ENCODE results near the gene ADGRD1.

ADGRD1 gene

DNA sequence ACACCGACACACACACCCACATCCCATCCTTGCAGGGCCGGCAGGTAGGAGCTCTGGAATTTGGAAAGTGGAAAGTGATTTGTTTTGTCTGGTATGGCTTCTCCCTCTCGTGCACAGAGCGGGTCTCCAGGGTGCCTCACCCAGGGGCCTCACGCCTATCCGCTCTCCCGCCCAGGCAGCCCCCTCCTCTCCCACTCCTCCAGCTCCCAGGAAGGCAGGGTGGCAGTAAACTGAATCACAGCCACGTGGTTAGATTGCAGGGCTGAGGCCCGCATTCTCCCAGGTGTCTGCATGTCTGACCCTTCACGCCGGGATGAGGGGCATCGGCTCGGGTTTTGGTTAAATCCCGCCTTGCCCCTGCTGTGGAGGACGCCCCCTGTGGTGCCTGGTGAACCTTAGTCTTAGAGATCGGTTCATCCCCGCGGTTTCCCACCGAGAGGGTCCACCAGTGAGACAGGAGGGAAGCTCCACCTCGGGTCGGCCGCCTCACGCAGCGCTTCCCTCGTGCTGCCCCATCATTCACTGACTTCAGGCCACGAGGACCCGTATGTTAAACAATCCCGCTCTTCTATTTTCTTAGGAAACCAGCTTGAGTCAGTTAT lies 64.4 kb downstream of the ADGRD1 start:
- Histone ChIP-seq H3K27ac (ENCODE audit: low read depth, low read length) (no peak overlapping the region), H3K9me3 (ENCODE audit: insufficient read depth, low read depth, low read length) (no peaks in the 10 kb centered on the region), H3K4me3 (ENCODE audit: low read length) (no peak overlapping the region), H3K9ac (ENCODE audit: low read depth, low read length) (no peak overlapping the region), H3K4me1 (ENCODE audit: insufficient read depth, low read length) (no peaks in the 10 kb centered on the region), H3K36me3 (ENCODE audit: insufficient read depth, low read length) (no peaks in the 10 kb centered on the region), H3K27me3 (ENCODE audit: insufficient read depth, low read length) (no peaks in the 10 kb centered on the region; the same call in 1 of the 2 replicates)
- 77% methylated on average over 26 of the region's 28 CpGs for WGBS

DNA sequence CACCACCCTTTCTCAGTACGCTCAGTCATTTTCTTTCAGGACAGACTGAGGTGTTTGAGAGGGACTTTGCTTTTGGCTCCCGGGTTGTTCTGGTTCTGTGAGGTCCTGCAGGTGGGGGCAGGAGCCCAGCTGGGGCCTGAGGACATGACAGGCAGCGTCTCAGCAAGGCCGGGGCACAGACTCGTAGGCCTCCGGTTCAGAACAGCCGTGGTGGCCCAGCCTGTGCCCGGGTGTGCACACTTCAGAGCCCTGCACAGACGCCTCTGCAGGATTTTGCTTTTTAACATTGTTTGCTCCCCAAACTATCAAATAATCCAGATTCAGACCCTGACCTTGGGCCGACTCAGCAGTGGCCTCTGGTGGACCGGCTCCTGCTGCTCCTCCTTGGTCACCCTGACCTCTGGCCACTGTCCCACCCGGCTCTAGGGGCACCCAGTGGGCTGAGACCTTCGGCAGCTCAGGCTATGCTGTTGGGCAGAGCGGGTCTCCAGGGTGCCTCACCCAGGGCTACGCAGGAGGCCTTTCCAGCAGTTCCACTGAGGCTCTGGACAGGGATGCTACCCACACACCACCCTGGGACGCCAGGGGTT lies 65.2 kb downstream of the ADGRD1 start:
- WGBS = 91% methylated on average over 16 of the region's 16 CpGs
- H3K27me3 ChIP-seq (ENCODE audit: insufficient read depth, low read length) = no peaks in the 10 kb centered on the region; the same call in 1 of the 2 replicates

DNA sequence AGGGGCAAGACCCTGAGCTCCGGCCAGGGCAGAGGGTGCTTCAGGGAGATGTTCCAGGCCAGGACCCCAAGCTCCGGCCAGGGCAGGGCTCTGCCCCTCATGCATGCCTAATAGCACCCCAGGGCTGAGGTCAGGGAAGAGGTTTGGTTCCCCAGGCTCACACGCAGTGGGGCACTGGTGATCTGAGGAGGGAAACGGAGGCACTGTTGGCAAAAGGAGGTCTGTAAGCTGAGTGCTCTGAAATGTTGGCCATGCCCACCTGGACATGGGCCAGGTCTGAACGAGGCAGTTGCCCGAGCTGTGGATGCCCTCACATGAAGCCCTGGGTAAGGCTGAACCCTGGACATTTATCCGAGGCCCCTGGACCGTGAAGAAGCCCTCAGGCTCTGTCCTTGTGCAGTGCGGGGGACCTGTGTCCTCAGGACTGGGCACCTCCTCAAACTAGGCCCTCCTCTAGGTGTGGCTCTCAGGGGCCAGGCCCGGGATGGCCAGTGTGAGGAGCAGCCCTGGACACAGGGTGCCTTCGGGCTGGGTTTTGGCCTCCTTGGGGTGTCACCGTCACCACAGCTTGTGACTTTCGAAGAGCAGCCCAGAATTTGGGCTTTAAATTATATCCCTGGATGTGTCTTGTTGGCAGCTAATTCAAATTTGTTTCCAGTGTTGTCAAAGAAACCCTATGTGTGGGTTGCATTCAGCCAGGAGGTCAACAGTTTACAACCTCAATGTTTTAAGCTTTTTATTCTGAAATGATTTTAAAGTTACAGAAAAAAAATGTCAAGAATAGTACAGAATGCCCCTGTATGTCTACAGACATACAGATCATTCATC lies 66.8 kb downstream of the ADGRD1 start:
- Histone ChIP-seq H3K4me1 (ENCODE audit: insufficient read depth, low read length) (no peaks in the 10 kb centered on the region), H3K9me3 (ENCODE audit: insufficient read depth, low read depth, low read length) (no peaks in the 10 kb centered on the region), H3K27ac (ENCODE audit: low read depth, low read length) (no peak overlapping the region), H3K36me3 (ENCODE audit: insufficient read depth, low read length) (no peaks in the 10 kb centered on the region), H3K4me3 (ENCODE audit: low read length) (no peak overlapping the region), H3K9ac (ENCODE audit: low read depth, low read length) (no peak overlapping the region), H3K27me3 (ENCODE audit: insufficient read depth, low read length) (no peaks in the 10 kb centered on the region; the same call in 1 of the 2 replicates)
- WGBS = 90% methylated on average over 13 of the region's 13 CpGs

More for the DNA sequence above, 65.2 kb downstream of the ADGRD1 start:
- H3K9ac ChIP-seq (ENCODE audit: low read depth, low read length) = no peak overlapping the region
- H3K27ac ChIP-seq (ENCODE audit: low read depth, low read length) = no peak overlapping the region
- no peaks in the 10 kb centered on the region for H3K36me3 ChIP-seq (ENCODE audit: insufficient read depth, low read length)
- H3K4me3 ChIP-seq (ENCODE audit: low read length) = no peak overlapping the region
- H3K9me3 ChIP-seq (ENCODE audit: insufficient read depth, low read depth, low read length) = no peaks in the 10 kb centered on the region
- no peaks in the 10 kb centered on the region for H3K4me1 ChIP-seq (ENCODE audit: insufficient read depth, low read length)

DNA sequence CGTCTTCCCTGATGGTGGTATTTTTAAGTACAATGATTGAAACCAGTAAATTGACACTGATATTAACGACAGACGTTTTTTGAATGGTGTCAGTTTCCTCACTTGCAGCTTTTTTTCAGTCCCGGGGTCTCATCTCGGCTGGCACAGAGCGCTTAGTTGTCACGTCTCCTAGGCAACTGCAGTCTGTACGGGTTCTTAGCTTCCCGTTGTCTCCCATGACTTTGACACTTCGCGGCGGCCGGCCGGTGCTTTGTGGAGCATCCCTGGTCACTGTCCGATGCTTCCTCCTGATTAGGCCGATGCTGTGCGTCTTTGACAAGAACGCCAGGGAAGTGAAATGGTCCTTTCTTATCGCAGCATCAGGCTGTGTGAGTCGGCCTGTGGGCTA lies 67.4 kb downstream of the ADGRD1 start:
- Histone ChIP-seq H3K4me3 (ENCODE audit: low read length) (no peak overlapping the region), H3K9ac (ENCODE audit: low read depth, low read length) (no peak overlapping the region), H3K4me1 (ENCODE audit: insufficient read depth, low read length) (no peaks in the 10 kb centered on the region), H3K36me3 (ENCODE audit: insufficient read depth, low read length) (no peaks in the 10 kb centered on the region), H3K9me3 (ENCODE audit: insufficient read depth, low read depth, low read length) (no peaks in the 10 kb centered on the region), H3K27ac (ENCODE audit: low read depth, low read length) (no peak overlapping the region), H3K27me3 (ENCODE audit: insufficient read depth, low read length) (no peaks in the 10 kb centered on the region; the same call in 1 of the 2 replicates)
- WGBS = 92% methylated on average over 20 of the region's 20 CpGs

DNA sequence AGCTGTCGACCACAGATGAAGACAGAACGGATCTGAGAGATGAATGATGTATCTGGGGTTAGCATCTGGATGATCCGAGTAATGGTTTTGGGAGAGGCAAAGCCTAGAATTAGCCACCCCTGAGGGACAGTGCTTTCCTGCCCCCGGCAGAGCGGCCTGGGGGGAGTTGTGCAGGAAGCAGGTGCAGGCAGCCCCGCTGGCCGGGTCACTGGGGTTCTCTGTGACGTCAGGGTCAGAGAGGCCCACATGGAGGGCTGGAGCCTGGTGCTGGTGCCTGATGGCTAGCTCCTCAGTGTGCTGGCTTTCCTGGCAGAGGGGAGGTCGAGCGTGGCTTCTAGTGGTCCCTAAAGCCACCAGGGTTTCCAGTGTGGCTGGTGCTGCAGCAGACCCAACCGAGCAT lies 70.3 kb downstream of the ADGRD1 start:
- H3K9ac ChIP-seq (ENCODE audit: low read depth, low read length) = no peak overlapping the region
- no peaks in the 10 kb centered on the region for H3K9me3 ChIP-seq (ENCODE audit: insufficient read depth, low read depth, low read length)
- no peaks in the 10 kb centered on the region; the same call in 1 of the 2 replicates for H3K27me3 ChIP-seq (ENCODE audit: insufficient read depth, low read length)
- no peaks in the 10 kb centered on the region for H3K36me3 ChIP-seq (ENCODE audit: insufficient read depth, low read length)
- H3K27ac ChIP-seq (ENCODE audit: low read depth, low read length) = no peak overlapping the region
- no peak overlapping the region for H3K4me3 ChIP-seq (ENCODE audit: low read length)
- H3K4me1 ChIP-seq (ENCODE audit: insufficient read depth, low read length) = no peaks in the 10 kb centered on the region
- WGBS = 91% methylated on average over 11 of the region's 11 CpGs

DNA sequence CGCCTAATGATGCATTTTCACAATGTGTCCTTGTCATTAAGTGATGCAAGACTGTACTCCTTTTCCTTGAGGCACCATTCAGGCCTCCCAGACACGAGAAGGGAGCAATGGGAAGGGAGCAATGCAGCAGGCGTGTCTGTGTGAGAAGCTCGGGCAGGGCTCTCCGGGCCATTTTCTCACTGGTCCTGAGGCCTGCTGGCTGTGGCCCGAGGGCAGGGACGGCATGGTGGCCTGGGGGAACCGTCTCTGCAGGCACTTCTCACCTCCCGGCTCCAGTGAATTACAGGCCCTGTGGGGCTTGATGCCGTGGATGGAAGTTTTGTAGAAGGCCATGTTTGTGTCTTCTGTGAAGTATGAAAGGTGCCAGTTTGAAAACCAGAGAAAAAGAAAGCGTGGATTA lies 71.0 kb downstream of the ADGRD1 start:
- H3K4me1 ChIP-seq (ENCODE audit: insufficient read depth, low read length) = no peaks in the 10 kb centered on the region
- H3K36me3 ChIP-seq (ENCODE audit: insufficient read depth, low read length) = no peaks in the 10 kb centered on the region
- H3K27ac ChIP-seq (ENCODE audit: low read depth, low read length) = no peak overlapping the region
- H3K4me3 ChIP-seq (ENCODE audit: low read length) = no peak overlapping the region
- no peak overlapping the region for H3K9ac ChIP-seq (ENCODE audit: low read depth, low read length)
- H3K27me3 ChIP-seq (ENCODE audit: insufficient read depth, low read length) = no peaks in the 10 kb centered on the region
- H3K9me3 ChIP-seq (ENCODE audit: insufficient read depth, low read depth, low read length) = no peaks in the 10 kb centered on the region
- 90% methylated on average over 11 of the region's 11 CpGs for WGBS

DNA sequence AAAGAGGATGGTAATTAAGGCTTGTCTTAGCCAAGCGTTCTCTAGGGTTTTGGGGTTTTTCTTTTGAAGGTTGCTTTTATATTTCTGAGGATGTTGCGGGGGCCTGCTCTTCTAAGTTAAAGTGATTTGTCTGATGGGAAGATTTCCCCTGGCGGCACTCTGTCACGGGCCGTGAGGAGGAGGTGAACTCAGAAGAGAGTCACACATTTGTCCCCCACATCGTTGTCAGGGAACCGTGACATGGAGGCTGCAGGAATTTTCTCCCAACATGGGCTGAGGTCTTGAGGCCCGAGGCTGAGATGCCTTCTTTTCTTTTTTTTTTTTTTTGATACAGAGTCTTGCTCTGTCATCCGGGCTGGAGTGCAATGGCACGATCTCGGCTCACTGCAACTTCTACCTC lies 71.5 kb downstream of the ADGRD1 start:
- Histone ChIP-seq H3K9ac (ENCODE audit: low read depth, low read length) (no peak overlapping the region), H3K4me1 (ENCODE audit: insufficient read depth, low read length) (no peaks in the 10 kb centered on the region)

DNA sequence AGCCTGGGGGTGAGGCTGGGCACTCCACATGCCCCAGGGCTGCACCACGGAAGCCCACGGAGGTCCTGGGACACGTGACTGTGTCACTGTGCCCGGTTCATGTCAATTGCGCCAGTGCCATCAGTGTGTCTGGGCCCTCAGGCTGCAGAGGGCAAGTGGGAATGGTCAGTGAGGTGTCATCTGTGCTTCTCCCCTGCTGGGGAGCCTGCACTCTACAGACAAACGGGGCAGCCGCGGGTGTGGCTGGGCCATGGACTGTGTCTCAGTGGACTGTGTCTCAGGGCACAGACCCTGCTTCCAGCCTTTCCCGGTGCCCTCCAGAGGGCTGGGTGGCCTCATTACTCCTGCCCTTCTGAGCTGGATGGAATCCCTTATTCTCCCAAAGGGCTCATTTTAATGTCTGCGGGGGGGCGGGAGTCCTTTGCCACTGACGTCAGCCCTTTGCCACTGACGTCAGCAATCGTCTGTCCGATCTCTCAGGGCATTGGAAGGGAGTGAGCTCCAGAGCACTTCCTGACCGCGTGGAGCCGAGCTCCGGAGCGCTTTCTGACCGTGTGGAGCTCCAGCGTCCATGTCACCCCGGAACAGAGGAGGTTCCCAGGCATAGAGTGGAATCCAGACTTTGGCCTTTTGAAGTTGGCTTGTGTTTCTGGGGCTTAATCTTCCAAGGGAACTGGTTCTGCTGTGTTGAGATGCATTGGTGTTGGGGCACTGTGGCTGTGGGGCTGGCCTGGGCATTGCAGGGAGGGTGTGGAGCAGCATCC lies 72.4 kb downstream of the ADGRD1 start:
- no peaks in the 10 kb centered on the region for H3K9me3 ChIP-seq (ENCODE audit: insufficient read depth, low read depth, low read length)
- H3K4me1 ChIP-seq (ENCODE audit: insufficient read depth, low read length) = no peaks in the 10 kb centered on the region
- H3K9ac ChIP-seq (ENCODE audit: low read depth, low read length) = no peak overlapping the region
- H3K4me3 ChIP-seq (ENCODE audit: low read length) = no peak overlapping the region
- WGBS = 90% methylated on average over 23 of the region's 23 CpGs
- H3K27ac ChIP-seq (ENCODE audit: low read depth, low read length) = no peak overlapping the region
- no peaks in the 10 kb centered on the region for H3K36me3 ChIP-seq (ENCODE audit: insufficient read depth, low read length)
- H3K27me3 ChIP-seq (ENCODE audit: insufficient read depth, low read length) = no peaks in the 10 kb centered on the region

More for the DNA sequence above, 71.5 kb downstream of the ADGRD1 start:
- no peaks in the 10 kb centered on the region for H3K9me3 ChIP-seq (ENCODE audit: insufficient read depth, low read depth, low read length)
- no peaks in the 10 kb centered on the region for H3K36me3 ChIP-seq (ENCODE audit: insufficient read depth, low read length)
- H3K4me3 ChIP-seq (ENCODE audit: low read length) = no peak overlapping the region
- H3K27ac ChIP-seq (ENCODE audit: low read depth, low read length) = no peak overlapping the region
- no peaks in the 10 kb centered on the region for H3K27me3 ChIP-seq (ENCODE audit: insufficient read depth, low read length)
- WGBS = 83% methylated on average over 11 of the region's 11 CpGs

DNA sequence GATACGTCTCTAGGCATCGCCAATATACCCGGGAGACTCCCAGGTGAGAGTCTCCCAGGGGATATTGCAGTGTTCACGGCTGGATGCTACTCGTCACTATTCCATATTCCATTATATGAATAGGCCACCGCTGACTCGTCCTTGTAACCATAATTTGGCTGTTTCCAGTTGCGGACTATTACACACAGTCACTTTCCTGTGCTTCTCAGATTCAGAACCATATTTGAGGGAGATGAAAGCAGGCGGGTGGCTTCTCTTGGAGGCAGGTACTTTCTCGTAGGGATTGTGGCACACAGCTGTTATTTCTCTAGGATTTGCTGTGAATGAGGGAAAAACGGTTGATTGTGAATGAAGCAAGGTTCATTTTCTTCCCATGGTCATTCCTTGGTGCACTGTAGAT lies 73.0 kb downstream of the ADGRD1 start:
- Histone ChIP-seq H3K27me3 (ENCODE audit: insufficient read depth, low read length) (no peaks in the 10 kb centered on the region), H3K27ac (ENCODE audit: low read depth, low read length) (no peak overlapping the region), H3K9me3 (ENCODE audit: insufficient read depth, low read depth, low read length) (no peaks in the 10 kb centered on the region), H3K9ac (ENCODE audit: low read depth, low read length) (no peak overlapping the region), H3K4me1 (ENCODE audit: insufficient read depth, low read length) (no peaks in the 10 kb centered on the region), H3K4me3 (ENCODE audit: low read length) (no peak overlapping the region), H3K36me3 (ENCODE audit: insufficient read depth, low read length) (no peaks in the 10 kb centered on the region)
- 89% methylated on average over 11 of the region's 11 CpGs for WGBS

DNA sequence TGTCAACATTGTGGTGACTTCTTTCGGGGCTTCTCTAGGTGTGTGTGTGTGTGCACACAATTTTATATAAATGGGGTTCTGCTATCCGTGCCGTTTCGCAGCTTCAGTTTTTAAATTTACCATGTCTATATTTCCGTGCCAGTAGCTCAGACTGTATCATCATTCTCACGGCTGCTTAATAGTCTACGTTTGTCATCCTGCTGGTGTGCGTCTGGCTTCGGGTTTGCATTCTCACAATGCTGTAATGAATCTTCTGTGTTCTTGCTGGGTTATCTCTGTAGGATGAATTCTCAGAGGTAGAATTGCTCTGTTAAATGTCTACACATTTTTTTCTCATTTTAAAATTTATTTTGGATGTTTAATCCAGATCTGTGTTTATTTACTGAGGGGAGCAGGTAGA lies 73.6 kb downstream of the ADGRD1 start:
- Histone ChIP-seq H3K27ac (ENCODE audit: low read depth, low read length) (no peak overlapping the region), H3K9me3 (ENCODE audit: insufficient read depth, low read depth, low read length) (no peaks in the 10 kb centered on the region), H3K4me3 (ENCODE audit: low read length) (no peak overlapping the region), H3K36me3 (ENCODE audit: insufficient read depth, low read length) (no peaks in the 10 kb centered on the region), H3K9ac (ENCODE audit: low read depth, low read length) (no peak overlapping the region), H3K27me3 (ENCODE audit: insufficient read depth, low read length) (no peaks in the 10 kb centered on the region), H3K4me1 (ENCODE audit: insufficient read depth, low read length) (no peaks in the 10 kb centered on the region)
- 95% methylated on average over 9 of the region's 9 CpGs for WGBS
